ENCODE results near the gene IGF1. TPM values are rescaled to one million over a fixed set of nuclear protein-coding genes. Genes with fewer than 3 reads are reported as not detected.
"Not testable (repeated sequence)": the region's sequence is repeated elsewhere in the genome, so short reads cannot be mapped to it uniquely, and the experiment has no call there.

Gene IGF1
- polyA plus RNA-seq, 3 donors, result 11.0 to 139 (median 94.8) TPM

- 37 to 59% (median 50%) methylated on average over 3 of the region's 3 CpGs for WGBS, 3 donors
- no peak overlapping the region for H3K27ac ChIP-seq (ENCODE audit: low read depth, low read length)
These were observed 9.4 kb downstream of the IGF1 start for GRCh38 chr12:102470945-102471344.

GRCh38 chr12:102468261-102468915 lies 12.0 kb downstream of the IGF1 start:
- no peak overlapping the region for H3K27ac ChIP-seq (ENCODE audit: low read depth, low read length)
- WGBS, 3 donors, result 85 to 89% (median 85%) methylated on average over 5 of the region's 5 CpGs

- H3K27ac ChIP-seq (ENCODE audit: low read depth, low read length), result no peak overlapping the region
- WGBS, 3 donors, result 85 to 88% (median 86%) methylated on average over 9 of the region's 9 CpGs
These were observed 14.4 kb downstream of the IGF1 start for GRCh38 chr12:102465762-102466560.

GRCh38 chr12:102463659-102464249 lies 16.6 kb downstream of the IGF1 start:
- H3K27ac ChIP-seq (ENCODE audit: low read depth, low read length), result no peak overlapping the region
- WGBS, 3 donors, result 85 to 91% (median 91%) methylated on average over 2 of the region's 2 CpGs

DNA sequence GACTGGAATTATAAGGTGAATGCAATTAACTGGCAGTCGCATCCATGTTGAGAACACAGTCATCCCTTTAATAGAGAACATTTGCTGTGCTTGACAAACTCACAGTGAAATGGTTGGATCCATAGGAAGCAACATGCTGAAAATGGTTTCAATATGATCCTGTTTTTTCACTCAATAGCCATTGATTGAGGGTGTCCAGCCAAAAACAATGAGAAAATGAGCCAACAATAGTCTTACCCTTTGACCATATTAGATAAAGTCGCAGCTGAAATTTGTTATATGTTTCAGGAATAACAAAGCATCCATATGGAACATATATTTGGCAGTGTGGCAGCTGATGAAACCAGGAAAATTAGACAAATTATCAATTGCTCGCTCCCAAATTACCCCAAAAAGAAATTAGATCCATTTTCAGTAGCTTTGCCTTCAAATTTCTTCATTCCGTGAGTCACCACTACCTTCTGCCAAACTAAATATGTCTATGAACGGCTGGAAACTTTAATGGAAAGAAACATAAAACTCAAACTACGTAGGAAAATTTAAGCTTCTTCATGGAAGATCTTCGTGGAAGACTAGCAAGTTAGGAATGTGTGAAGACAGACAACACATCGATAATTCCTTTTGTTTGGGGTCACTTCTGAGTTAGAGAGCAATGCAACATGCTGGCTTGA lies 17.4 kb downstream of the IGF1 start:
- no peak overlapping the region for H3K27ac ChIP-seq (ENCODE audit: low read depth, low read length)
- 67 to 72% (median 70%) methylated on average over 8 of the region's 8 CpGs for WGBS, 3 donors

- 84 to 98% (median 91%) methylated on average over 1 of the region's 1 CpG for WGBS, 3 donors
- H3K27ac ChIP-seq (ENCODE audit: low read depth, low read length), result no peak overlapping the region
These were observed 18.0 kb downstream of the IGF1 start for GRCh38 chr12:102462386-102462785.

DNA sequence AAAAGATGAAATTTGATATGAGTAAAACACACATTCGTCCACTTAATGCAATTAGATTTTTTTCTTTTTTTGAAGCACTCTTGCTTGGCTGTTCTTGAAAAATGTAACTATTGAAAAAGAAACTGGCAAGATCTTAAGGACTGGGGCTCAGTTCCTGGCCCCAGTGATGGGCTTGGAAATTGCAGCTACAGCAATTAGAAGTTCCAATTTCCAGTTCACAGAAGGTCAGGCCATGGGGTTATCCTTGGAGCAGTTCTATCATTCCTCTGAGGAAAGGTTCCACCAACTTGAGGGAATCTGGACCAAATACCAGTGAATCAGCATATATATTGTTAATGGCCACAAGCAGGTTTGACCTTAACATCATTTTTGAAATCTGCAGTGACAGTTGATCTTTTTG lies 18.9 kb downstream of the IGF1 start:
- no peak overlapping the region for H3K27ac ChIP-seq (ENCODE audit: low read depth, low read length)
- WGBS, 3 donors, result 42 to 63% (median 50%) methylated on average over 1 of the region's 1 CpG

DNA sequence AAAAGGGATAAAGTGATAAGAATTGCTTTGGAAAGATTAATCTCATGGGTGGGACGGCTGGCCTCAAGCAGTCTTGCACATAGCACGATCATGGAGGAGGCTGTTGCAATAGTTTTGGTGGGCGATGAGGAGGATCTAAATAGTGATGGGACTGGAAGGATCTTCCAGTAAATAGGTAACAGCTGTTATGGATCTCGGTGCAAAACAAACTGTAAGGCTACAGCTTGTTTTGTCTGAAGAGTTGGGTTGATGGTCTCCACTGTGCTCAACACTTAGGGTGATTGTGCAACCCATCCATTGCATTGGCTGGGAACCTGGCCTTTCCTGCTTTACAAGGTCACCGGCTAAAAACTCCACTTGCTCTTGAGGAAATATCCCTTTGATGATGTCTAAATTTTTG lies 21.0 kb downstream of the IGF1 start:
- WGBS, 3 donors, result 72 to 85% (median 80%) methylated on average over 5 of the region's 5 CpGs
- H3K27ac ChIP-seq (ENCODE audit: low read depth, low read length), result no peak overlapping the region

DNA sequence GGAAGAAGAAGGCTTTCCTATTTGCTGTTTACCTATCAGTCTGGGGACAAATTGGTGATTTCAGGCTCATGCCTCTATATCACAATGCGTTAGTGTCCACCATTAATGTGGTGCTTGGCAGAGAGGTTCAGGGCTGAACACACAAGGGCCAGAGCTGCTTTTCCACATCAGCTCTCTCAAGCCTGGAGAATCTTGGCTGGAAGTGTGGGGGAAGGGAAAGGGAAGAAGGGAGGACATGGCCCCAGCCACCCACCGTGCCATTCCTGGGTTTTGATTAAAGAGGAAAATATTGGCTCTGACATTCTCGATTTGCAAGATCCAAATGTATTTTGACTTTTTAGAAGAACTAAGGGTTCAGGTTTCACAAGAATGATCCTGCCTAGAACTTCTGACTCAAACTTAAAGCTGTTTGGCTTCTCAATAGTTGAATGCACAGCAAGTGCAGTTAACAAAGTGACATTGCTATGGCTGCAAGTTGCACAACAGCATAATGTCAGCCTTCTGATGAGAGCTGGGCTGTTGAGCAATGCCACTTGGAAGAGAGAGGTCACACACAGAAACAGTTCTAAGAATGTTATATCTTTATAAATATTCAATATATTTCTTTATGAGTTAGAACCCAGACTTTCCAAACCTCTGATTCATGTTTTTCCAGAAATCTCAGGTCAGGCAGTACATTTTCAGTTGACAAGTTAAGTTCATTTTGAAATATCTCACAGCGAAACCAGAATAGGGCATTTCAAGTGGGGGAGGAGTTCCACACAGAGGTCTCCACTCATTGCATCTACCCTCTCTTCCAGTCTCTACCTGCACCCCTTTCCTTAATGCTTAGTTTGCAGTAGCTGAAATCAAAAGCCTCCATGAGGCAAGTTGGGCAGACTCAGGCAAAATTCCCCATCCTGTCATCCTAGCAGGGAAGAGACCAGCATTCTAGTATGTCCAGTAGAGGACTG lies 25.3 kb downstream of the IGF1 start:
- no peak overlapping the region for H3K27ac ChIP-seq (ENCODE audit: low read depth, low read length)
- 67 to 82% (median 73%) methylated on average over 4 of the region's 4 CpGs for WGBS, 3 donors

DNA sequence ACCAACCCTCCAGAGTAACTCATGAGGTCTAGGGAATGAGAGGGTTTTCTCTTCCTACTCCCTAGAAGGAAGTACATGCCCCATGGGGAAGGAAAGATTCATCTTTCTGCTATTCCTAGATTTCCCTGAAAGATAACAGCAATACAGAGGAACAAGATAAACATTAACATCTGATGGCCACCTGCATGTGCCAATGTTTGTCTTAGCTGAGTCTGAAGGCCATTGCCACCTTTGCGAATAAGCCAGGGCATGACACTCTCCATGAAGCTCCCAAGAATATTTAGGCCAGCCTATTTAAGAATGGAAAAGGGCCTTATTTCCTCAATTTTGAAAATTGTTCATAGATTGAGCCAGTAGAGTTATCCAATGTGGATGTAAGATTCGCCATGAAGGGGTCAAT lies 26.0 kb downstream of the IGF1 start:
- H3K27ac ChIP-seq (ENCODE audit: low read depth, low read length), result no peak overlapping the region

DNA sequence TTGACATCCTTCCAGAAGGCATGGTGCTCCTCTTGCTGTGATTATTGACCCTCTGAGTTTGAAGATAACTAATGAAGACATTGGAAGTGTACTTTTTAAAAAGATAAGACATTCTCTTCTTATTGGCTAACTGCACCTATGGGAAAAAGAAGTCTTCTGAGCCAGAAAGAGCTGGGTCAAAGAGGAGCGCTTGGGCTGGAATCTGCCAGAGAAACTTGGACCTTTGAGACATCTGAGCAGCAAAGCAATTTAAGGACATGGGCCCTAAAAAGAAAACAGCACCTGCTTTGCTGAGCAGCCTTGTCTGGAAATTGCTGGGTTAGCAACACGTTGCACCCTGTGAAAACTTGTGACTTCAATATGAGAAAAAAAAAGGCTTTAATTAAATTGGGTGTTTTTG lies 27.8 kb downstream of the IGF1 start:
- no peak overlapping the region for H3K27ac ChIP-seq (ENCODE audit: low read depth, low read length)
- 59 to 81% (median 75%) methylated on average over 2 of the region's 2 CpGs for WGBS, 3 donors

More for the DNA sequence above, 26.0 kb downstream of the IGF1 start:
- WGBS, 3 donors, result 75 to 92% (median 90%) methylated on average over 2 of the region's 2 CpGs

DNA sequence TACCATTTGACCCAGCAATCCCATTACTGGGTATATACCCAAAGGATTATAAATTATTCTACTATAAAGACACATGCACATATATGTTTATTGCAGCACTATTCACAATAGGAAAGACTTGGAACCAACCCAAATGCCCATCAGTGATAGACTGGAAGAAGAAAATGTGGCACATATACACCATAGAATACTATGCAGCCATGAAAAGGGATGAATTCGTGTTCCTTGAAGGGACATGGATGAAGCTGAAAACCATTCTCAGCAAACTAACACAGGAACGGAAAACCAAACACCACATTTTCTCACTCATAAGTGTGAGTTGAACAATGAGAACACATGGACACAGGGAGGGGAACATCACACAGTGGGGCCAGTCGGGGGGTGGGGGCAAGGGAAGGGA lies 31.3 kb downstream of the IGF1 start:
- H3K27ac ChIP-seq (ENCODE audit: low read depth, low read length), result not testable (repeated sequence)
- WGBS, 3 donors, result 85 to 94% (median 87%) methylated on average over 3 of the region's 3 CpGs

DNA sequence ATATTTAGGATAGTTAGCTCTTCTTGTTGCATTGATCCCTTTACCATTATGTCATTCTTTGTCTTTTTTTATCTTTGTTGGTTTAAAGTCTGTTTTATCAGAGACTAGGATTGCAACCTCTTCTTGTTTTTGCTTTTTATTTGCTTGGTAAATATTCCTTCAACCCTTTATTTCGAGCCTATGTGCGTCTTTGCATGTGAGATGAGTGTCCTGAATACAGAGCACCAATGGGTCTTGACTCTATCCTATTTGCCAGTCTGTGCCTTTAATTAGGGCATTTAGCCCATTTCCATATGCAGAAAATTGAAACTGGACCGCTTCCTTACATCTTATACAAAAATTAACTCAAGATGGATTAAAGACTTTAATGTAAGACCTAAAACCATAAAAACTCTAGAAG lies 32.9 kb downstream of the IGF1 start:
- 48 to 94% (median 88%) methylated on average over 3 of the region's 3 CpGs for WGBS, 3 donors
- not testable (repeated sequence) for H3K27ac ChIP-seq (ENCODE audit: low read depth, low read length)

DNA sequence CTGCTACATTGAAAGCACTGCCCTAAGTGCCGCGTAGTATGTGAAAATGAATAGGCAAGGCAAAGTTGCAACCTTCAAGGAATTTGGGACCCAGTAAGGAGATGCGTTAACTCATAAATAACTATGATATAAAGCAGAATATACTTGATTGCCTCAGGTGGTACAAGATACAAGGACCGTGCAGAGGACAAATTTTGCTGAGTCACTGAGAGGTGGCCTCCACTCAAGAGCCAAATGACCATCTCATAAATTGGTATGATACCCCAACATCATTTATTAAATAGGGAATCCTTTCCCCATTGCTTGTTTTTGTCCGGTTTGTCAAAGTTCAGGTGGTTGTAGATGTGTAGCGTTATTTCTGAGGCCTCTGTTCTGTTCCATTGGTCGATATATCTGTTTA lies 35.7 kb downstream of the IGF1 start:
- no peak overlapping the region for H3K27ac ChIP-seq (ENCODE audit: low read depth, low read length)
- WGBS, 3 donors, result 86 to 90% (median 88%) methylated on average over 7 of the region's 7 CpGs

- no peak overlapping the region for H3K27ac ChIP-seq (ENCODE audit: low read depth, low read length)
- 94 to 97% (median 96%) methylated on average over 3 of the region's 3 CpGs for WGBS, 3 donors
These were observed 36.3 kb downstream of the IGF1 start for GRCh38 chr12:102444093-102444492.

DNA sequence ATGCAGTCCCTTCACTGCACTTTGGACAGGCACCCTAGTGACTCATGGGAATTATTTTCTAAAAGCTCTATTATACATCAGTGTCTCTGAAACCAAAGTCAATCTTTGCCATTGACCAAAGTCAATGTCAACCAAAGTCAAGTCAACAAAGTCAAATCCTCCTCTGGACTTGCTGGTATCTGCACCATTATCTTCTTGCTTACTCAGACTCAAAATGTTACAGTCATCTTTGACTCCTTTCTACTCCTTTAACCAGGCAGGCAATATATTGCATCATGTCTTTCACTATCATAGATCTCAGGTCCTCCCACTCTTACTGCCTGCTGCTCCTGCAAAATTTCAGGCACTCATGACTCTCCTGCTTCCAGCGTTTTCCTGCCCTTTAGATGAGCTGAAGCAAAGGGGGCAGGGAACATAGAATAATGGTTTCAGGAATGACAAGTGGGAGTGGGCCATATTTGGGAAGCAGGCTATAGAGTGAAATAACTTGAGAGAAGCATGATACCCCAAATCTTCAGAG lies 39.2 kb downstream of the IGF1 start:
- 63 to 84% (median 74%) methylated on average over 1 of the region's 1 CpG for WGBS, 3 donors
- H3K27ac ChIP-seq (ENCODE audit: low read depth, low read length), result no peak overlapping the region

GRCh38 chr12:102439426-102440405 lies 40.6 kb downstream of the IGF1 start:
- H3K27ac ChIP-seq (ENCODE audit: low read depth, low read length), result no peak overlapping the region
- WGBS, 3 donors, result 51 to 77% (median 57%) methylated on average over 11 of the region's 11 CpGs
